NOMO-1 treated with DMSO at 0.1 percent for 48 hours (cell line): ENCODE data around the gene SNAP91.

Experiments used
- DNase-seq: peaks from one replicate; lab custom pipeline; 2025; ENCODE audit not compliant: unreplicated experiment; lab: John Stamatoyannopoulos, UW

SNAP91 gene

DNA sequence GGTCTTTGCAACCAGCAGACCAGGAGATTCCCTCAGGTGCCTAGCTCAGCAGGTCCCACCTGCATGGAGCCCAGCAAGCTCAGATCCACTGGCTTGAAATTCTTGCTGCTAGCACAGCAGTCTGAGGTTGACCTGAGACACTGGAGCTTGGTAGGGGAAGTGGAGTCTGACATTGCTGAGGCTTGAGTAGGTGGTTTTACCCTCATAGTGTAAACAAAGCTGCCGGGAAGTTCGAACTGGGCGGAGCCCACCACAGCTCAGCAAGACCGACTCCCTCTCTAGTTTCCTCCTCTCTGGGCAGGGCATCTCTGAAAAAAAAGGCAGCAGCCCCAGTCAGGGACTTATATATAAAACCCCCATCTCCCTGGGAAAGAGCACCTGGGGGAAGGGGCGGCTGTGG, 162.3 kb downstream of the SNAP91 start:
- peak; percentile 27 for DNase-seq

DNA sequence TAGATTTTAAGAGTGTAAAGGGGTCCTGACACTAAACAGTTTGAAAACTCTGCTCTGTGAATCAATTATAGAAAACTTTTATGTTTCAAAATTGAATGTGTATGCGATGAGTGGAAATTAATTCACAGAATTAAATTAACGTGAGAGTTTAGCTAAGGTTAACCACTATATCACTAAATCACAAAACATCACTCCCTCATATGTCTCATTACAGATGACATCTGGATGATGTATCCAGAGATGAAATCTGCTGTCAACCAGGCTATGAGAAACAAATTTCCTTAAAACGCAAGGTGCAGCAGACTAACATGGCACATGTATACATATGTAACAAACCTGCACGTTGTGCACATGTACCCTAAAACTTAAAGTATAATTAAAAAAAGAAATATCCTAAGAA, 169.2 kb downstream of the SNAP91 start:
- DNase-seq, result no peak

DNA sequence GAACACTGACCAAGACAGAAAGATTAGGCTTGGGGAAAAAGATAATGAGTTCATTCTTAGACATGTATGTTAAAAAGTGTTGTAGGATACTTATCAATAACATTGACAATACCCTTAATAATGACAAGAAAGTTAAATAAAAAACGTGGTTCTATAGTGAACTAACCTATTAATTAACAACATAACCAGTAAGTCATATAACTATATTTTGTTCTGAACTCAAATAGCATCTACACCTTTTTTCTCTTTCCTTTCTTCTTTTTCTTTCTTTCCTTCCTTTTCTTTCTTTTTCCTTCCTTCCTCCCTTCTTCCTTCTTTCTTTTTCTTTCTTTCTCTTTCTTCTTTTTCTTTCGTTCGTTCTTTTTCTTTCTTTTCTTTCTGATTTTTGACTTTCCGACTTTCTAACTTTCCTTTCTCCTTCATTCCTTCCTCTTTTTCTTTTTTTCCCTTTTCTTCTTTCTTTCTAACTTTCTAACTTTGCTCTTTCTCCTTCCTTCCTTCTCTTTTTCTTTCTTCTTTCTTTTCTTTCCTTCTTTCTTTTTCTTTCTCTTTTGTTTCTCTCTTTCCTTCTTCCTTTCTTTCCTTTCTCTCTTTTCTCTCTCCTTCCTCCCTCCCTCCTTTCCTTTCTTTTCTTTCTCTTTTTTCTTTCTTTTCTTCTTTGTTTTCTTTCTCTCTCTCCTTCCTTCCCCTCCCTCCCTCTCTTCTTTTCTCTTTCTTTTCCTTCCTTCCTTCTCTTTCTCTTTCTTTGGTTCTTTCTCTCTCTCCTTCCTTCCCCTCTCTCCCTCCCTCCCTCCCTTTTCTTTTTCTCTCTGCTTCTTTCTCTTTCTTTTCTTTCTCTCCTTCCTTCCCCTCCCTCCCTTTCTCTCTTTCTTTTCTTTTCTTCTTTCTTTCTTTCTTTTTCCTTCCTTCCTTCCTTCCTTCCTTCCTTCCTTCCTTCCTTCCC, 172.0 kb downstream of the SNAP91 start:
- no peak for DNase-seq

- peak; percentile 33 for DNase-seq
Measured at GRCh38 chr6:83536034-83536646, 172.8 kb downstream of the SNAP91 start.

DNA sequence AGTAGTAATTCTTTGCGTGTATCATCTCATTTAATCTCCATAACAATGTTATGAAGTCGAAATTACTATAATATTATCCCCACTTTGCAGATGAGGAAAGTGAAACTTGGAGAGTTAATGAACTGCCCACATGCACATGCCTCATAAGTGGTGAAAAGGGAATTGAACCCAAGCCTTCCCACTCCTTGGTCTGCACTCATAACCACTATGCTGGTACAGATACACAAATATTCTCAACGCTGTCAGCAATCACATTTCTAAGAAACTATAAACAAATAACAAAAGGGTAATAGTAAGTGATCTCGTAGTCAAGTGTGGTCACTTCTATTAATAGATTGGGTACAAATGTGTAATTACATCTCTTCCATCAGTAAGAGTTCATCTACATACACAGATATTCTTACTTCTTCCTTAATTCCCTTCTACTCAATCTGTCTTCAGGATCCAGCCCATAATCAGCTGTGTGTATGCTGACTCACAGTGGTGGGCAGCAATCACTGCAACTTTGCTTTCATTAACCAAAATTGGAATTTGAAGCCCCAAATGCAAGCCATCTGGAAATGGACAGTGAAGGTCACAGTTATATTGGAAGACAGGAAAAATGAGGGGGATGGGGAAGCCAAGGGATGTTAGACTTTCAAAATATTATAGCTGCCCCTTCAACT, 190.0 kb downstream of the SNAP91 start:
- DNase-seq, result no peak

- no peak for DNase-seq
Measured at GRCh38 chr6:83517500-83517899, 191.4 kb downstream of the SNAP91 start.

GRCh38 chr6:83514866-83515466, 193.9 kb downstream of the SNAP91 start:
- DNase-seq, result peak; percentile 31

DNA sequence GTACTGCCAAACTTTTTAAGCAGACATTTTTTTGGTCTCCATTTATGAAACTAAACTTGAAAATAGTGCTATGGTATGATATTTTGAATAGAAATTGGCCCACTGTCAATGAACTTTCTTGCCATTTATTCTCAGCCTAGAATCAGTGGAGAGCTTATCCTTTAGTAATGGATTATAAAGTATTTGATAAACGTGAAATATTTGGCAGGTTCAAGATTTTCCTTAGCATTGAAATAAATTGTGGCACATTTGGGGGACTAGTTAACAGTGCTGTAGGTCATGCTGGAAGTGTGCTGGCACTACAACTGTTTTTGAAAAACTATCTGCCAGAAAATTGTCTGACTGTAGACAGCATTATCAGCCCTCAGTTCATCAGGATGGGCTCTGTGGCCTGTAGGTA, 194.4 kb downstream of the SNAP91 start:
- DNase-seq, result no peak

DNA sequence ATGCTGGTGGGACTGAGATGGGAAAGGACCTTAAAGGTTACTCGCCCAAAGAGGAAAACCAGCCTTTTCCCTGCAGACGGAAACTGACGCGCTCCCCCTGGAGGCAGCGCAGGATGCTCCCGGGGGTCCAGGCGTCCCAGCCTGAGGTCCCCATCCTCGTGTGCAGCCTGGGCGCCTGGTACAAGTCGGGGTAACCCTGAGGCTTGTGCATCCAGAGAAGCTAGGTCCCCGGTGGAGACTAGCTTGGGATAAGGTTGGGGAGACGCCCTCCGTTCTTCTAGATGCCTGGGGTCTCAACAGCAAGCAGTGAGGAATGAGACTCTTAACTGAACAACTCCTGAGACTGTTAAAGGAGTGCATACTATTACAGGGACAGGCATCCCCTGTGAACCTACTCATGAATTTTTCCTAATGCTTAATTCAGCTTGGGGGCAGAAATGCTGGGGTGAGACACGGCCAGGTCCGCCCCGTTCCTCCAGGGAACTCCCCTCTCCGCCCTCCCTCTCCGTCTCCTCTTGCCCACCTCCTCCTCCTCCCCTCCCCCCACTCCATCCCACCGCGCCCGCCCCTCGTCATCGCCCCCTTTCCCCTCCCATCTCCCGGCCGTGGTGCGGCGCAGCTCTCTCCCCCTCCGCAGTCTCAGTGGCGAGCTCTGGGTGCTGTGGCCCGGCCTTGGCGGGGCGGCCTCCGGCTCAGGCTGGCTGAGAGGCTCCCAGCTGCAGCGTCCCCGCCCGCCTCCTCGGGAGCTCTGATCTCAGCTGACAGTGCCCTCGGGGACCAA, 196.8 kb downstream of the SNAP91 start, which contains the start of gene PRSS35:
Gene PRSS35, plus strand, starts transcription at position 634 of the 781 bp plus-strand sequence. CDS start 10,908 bp downstream, outside the sequence.
- DNase-seq, result peak; percentile 14

DNA sequence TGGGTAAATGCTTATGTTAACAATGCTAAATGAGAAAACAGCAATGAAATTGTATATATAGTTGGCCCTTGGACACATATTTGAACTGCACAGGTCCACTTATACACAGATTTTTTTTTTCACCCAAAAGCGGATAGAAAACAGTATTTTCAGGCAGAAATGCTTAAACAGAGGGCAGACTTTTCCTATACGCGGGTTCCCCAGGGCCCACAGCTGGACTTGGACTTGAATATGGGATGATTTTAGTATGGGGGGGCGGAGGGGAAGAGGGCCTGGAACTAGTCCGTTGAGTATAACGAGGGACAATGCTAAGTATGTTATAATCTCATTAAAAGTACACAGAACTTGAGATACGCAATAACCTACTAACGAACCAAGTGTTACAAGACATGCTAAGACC, 197.6 kb downstream of the SNAP91 start:
- no peak for DNase-seq

- DNase-seq, result no peak
Measured at GRCh38 chr6:83510791-83511190, 198.1 kb downstream of the SNAP91 start.

- DNase-seq, result no peak
Measured at GRCh38 chr6:83509441-83509840, 199.5 kb downstream of the SNAP91 start.

GRCh38 chr6:83505356-83505755, 203.5 kb downstream of the SNAP91 start:
- no peak for DNase-seq
